Measurements from ENCODE around the gene ATP5F1D. TPM values are rescaled to one million over a fixed set of nuclear protein-coding genes. Genes with fewer than 3 reads are reported as not detected.

The ATP5F1D gene
- total RNA-seq, 1 experiment from 2014 or later, result 179 TPM

DNA sequence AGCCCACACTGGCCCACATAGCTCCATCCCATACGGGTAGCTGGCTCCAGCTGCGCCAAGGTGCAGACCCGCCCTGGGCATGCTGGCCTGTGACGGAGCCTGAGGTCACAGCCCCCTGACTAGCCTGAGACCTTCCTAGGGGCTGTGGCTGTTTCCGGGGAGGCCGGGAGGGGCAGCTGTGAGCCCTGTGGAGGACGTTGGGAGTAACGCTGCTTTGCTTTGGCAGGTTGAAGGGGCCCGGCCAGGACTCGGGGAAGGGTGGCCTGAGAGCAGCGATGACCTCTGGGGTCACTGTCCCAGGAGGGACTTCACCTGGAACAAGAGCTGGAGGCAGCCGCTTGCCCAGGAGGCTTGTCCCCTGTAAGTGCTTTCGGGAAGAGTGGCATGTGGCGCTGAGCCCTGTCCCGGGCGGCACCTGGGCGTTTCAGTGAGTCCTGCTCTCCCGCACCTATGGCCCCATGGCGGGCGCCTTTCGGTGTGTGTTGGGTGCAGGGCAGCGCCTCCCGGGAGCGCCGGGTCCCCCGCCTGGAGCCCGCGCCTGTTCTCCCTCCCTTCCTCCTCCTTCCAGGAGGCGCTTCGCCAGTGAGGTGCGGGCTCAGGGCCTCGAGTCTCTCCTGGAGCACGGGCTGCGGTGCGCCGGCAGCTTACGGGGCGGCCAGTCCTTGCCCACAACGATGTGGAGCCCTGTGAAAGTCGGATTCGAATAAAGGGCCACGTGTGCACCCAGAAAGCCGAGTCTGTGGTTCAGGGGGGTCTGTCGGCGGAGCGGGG, 32.7 kb downstream of the ATP5F1D start:
- Histone ChIP-seq H2AFZ (ENCODE audit: low read length) (no peak overlapping the region), H3K79me1 (ENCODE audit: insufficient read depth, low read depth, low read length, poor library complexity, severe bottlenecking) (peaks cover 9% of the 10 kb centered on the region), H2BK5ac (ENCODE audit: insufficient read length, low read length) (no peak overlapping the region), H3K9ac (ENCODE audit: extremely low read depth, insufficient read length, low read length) (no peak overlapping the region), H2BK15ac (ENCODE audit: low read depth, low read length) (no peak overlapping the region), H3K4ac (ENCODE audit: low read depth, low read length) (no peak overlapping the region), H4K91ac (ENCODE audit: insufficient read length, low read depth, low read length) (no peak overlapping the region), H4K5ac (ENCODE audit: insufficient read length, low read depth, low read length) (no peak overlapping the region), H2AK5ac (ENCODE audit: insufficient read length, low read length) (no peak overlapping the region), H3K79me2 (ENCODE audit: insufficient read depth, low read length) (peaks cover 4% of the 10 kb centered on the region; the same call in 1 of the 2 replicates), H3K27ac (ENCODE audit: insufficient read length, low read depth, low read length) (no peak overlapping the region), H2BK12ac (ENCODE audit: insufficient read length, low read depth, low read length) (no peak overlapping the region), H3K9me3 (ENCODE audit: control insufficient read depth, low read depth, low read length) (no peaks in the 10 kb centered on the region), H2BK20ac (ENCODE audit: low read depth, low read length, poor library complexity, severe bottlenecking) (no peak overlapping the region), H3K4me1 (ENCODE audit: insufficient read depth, low read length) (no peaks in the 10 kb centered on the region), H3K4me2 (ENCODE audit: insufficient read depth, insufficient read length, low read length) (peak overlapping the region; percentile 2), H4K20me1 (ENCODE audit: control insufficient read depth, insufficient read depth, insufficient read length) (no peaks in the 10 kb centered on the region), H3T11ph (ENCODE audit: low read length) (no peak overlapping the region), H2BK120ac (ENCODE audit: low read depth, low read length, poor library complexity, severe bottlenecking) (no peak overlapping the region), H3K23me2 (ENCODE audit: insufficient read length, low read depth, low read length, poor library complexity, severe bottlenecking) (peaks cover 16% of the 10 kb centered on the region), H3K56ac (ENCODE audit: insufficient read length, low read depth, low read length) (no peak overlapping the region), H4K8ac (replicated peaks; ENCODE audit: insufficient read length, low read depth, low read length) (no peak overlapping the region), H3K23ac (ENCODE audit: insufficient read length, low read depth, low read length) (no peak overlapping the region), H3K27me3 (ENCODE audit: insufficient read depth, low read length) (no peaks in the 10 kb centered on the region), H3K14ac (ENCODE audit: insufficient read depth, low read length) (no peak overlapping the region), H3K18ac (ENCODE audit: insufficient read length, low read depth, low read length) (no peak overlapping the region)
- WGBS (ENCODE audit: extremely low coverage, insufficient read length, low lambda C conversion rate), result no CpG with 5 or more reads among the region's 46 CpGs
- no peak for DNase-seq
- Mint-ChIP-seq H3K27me3 (ENCODE audit: low read depth) (no peaks in the 10 kb centered on the region; the same call in 1 of the 2 replicates), H3K9me3 (no peaks in the 10 kb centered on the region), H3K36me3 (ENCODE audit: insufficient read depth in 1 of 3, low read depth in 3 of 3) (peaks cover 36 to 71% (median 54%) of the 10 kb centered on the region in 3 experiments), H3K4me3 (peak overlapping the region; percentile 62 to 81), H3K27ac (peak overlapping the region; percentile 95 to 99 (median 96); a peak in 5 of 7 replicates), H3K4me1 (peaks cover 37 to 45% of the 10 kb centered on the region in 2 experiments)
- TF ChIP-seq, protein P1, sequence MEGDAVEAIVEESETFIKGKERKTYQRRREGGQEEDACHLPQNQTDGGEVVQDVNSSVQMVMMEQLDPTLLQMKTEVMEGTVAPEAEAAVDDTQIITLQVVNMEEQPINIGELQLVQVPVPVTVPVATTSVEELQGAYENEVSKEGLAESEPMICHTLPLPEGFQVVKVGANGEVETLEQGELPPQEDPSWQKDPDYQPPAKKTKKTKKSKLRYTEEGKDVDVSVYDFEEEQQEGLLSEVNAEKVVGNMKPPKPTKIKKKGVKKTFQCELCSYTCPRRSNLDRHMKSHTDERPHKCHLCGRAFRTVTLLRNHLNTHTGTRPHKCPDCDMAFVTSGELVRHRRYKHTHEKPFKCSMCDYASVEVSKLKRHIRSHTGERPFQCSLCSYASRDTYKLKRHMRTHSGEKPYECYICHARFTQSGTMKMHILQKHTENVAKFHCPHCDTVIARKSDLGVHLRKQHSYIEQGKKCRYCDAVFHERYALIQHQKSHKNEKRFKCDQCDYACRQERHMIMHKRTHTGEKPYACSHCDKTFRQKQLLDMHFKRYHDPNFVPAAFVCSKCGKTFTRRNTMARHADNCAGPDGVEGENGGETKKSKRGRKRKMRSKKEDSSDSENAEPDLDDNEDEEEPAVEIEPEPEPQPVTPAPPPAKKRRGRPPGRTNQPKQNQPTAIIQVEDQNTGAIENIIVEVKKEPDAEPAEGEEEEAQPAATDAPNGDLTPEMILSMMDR (conservative IDR thresholded peaks at IDR 0.05), result no peak

All from H9 (cell line).